H1 (cell line): Measurements from ENCODE around the gene DCLK1.

Experiments
- ATF2 ChIP-seq: IDR thresholded peaks from 2 replicates; pipeline ENCODE4 v1.6.1; 2012; ENCODE audit warnings: low read length, inconsistent platforms
- ATF3 ChIP-seq: IDR thresholded peaks from 2 replicates; pipeline ENCODE4 v1.6.1; 2011; ENCODE audit warnings: low read depth, mild to moderate bottlenecking, low read length; ENCODE audit not compliant: insufficient read depth
- CBX5 ChIP-seq: fragments of 300-800, 300-1000 bp; sonication (generic); IDR thresholded peaks from 2 replicates; pipeline ENCODE4 v1.7.1; 2016; ENCODE audit warnings: antibody characterized with exemption, low read length, low read depth
- CTCF ChIP-seq, 3 experiments: IDR thresholded peaks; 1 replicate in 2 of 3; 2 replicates in 1 of 3; pipeline versions ENCODE4 v1.5.1 to v1.6.1; 2011; ENCODE audit warnings: low read length in 3 of 3, mild to moderate bottlenecking in 3 of 3, inconsistent platforms in 2 of 3, low read depth in 1 of 3, moderate library complexity in 1 of 3; ENCODE audit not compliant: insufficient read depth in 1 of 3; ENCODE audit errors: control extremely low read depth in 1 of 3
- EGR1 ChIP-seq: IDR thresholded peaks from 2 replicates; pipeline ENCODE4 v1.6.1; 2011; ENCODE audit warnings: low read depth, low read length, borderline replicate concordance
- EP300 ChIP-seq, 2 experiments: IDR thresholded peaks; 1 replicate in 1 of 2; 2 replicates in 1 of 2; pipeline ENCODE4 v1.6.1; 2011 to 2012; ENCODE audit warnings: low read depth in 2 of 2, low read length in 2 of 2, mild to moderate bottlenecking in 2 of 2, borderline replicate concordance in 1 of 2, inconsistent platforms in 1 of 2, moderate library complexity in 1 of 2
- EZH2 ChIP-seq: fragments of 200-600 bp; sonication (generic); IDR thresholded peaks from 2 replicates; pipeline ENCODE4 v1.7.1; 2012; ENCODE audit warnings: low read depth, mild to moderate bottlenecking, moderate library complexity, low read length, inconsistent platforms; ENCODE audit not compliant: severe bottlenecking
- HDAC2 ChIP-seq, 2 experiments: fragments of 300-600 bp in 1 of 2; sonication (generic) in 1 of 2; IDR thresholded peaks; 2 replicates each; pipeline ENCODE4 v1.6.1; 2011 to 2012; ENCODE audit warnings: low read depth in 2 of 2, low read length in 2 of 2, mild to moderate bottlenecking in 2 of 2, moderate library complexity in 2 of 2, borderline replicate concordance in 1 of 2, inconsistent platforms in 1 of 2
- HDAC6 ChIP-seq: IDR thresholded peaks from one replicate; pipeline ENCODE4 v1.7.1; 2012; ENCODE audit warnings: low read depth, mild to moderate bottlenecking, inconsistent platforms, low read length, moderate library complexity
- PHF8 ChIP-seq: fragments of 200-600 bp; sonication (generic); conservative IDR thresholded peaks from 2 replicates; pipeline ENCODE4 v1.7.1; 2012; ENCODE audit warnings: low read depth, mild to moderate bottlenecking, inconsistent platforms, low read length, moderate library complexity
- POLR2AphosphoS5 ChIP-seq: IDR thresholded peaks from 2 replicates; pipeline ENCODE4 v1.6.1; 2011; ENCODE audit warnings: low read depth, low read length
- SP1 ChIP-seq: IDR thresholded peaks from 2 replicates; pipeline ENCODE4 v1.6.1; 2011; ENCODE audit warnings: low read depth, low read length
- SUZ12 ChIP-seq: fragments of 200-600 bp; sonication (generic); IDR thresholded peaks from 2 replicates; pipeline ENCODE4 v1.6.1; 2012; ENCODE audit warnings: mild to moderate bottlenecking, inconsistent platforms, low read length, moderate library complexity, mixed read lengths
- TF ChIP-seq, protein P1 (sequence below): IDR thresholded peaks from 2 replicates; pipeline ENCODE4 v1.6.1; 2012; ENCODE audit warnings: inconsistent platforms

GRCh38 chr13:35839806-35840205 lies 291.4 kb downstream of the DCLK1 start:
- TF ChIP-seq HDAC2 (IDR thresholded peaks at IDR 0.05; ENCODE audit: borderline replicate concordance in 1 of 2, low read depth in 2 of 2, low read length in 2 of 2) (no peak), POLR2AphosphoS5 (no peak), CTCF (IDR thresholded peaks at IDR 0.05; ENCODE audit: control extremely low read depth in 1 of 3, insufficient read depth in 1 of 3, low read depth in 1 of 3, low read length in 3 of 3) (no peak), HDAC6 (no peak), EP300 (IDR thresholded peaks at IDR 0.05; ENCODE audit: borderline replicate concordance in 1 of 2, low read depth in 2 of 2, low read length in 2 of 2) (no peak), ATF2 (no peak), CBX5 (no peak), EGR1 (no peak), PHF8 (no peak), SUZ12 (no peak), SP1 (no peak), EZH2 (no peak), ATF3 (no peak)
- TF ChIP-seq, protein P1, sequence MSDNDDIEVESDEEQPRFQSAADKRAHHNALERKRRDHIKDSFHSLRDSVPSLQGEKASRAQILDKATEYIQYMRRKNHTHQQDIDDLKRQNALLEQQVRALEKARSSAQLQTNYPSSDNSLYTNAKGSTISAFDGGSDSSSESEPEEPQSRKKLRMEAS = no peak
